Peyer's patch (tissue), 4 donors: ENCODE measurements around the gene ZC3HAV1.

Source experiments
- CTCF ChIP-seq, 6 experiments: fragments of 450-650 bp in 4 of 6; fragments of 200-600 bp in 2 of 6; sonication (generic) in 1 of 6; IDR thresholded peaks; one replicate each; pipeline ENCODE4 v1.5.1; 2017 to 2019; ENCODE audit warnings: antibody characterized with exemption in 6 of 6, mild to moderate bottlenecking in 3 of 6, moderate library complexity in 1 of 6
- POLR2A ChIP-seq, 2 donors: fragments of 450-650 bp; IDR thresholded peaks; one replicate each; pipeline ENCODE4 v1.5.1; 2017; ENCODE audit warnings: antibody characterized with exemption in 2 of 2, mild to moderate bottlenecking in 2 of 2, moderate library complexity in 2 of 2

- no peak for TF ChIP-seq CTCF (IDR thresholded peaks at IDR 0.05)
- no peak for TF ChIP-seq POLR2A (IDR thresholded peaks at IDR 0.05)
Observed at GRCh38 chr7:139051655-139052054, 57.9 kb downstream of the ZC3HAV1 start.
